GM19328 (cell line): ENCODE measurements around the gene NEK7.
"Not testable (repeated sequence)": the region's sequence is repeated elsewhere in the genome, so short reads cannot be mapped to it uniquely, and the experiment has no call there.

Source experiments
- ATAC-seq: cut with Tn5 transposase; IDR thresholded peaks from one replicate; pipeline ENCODE4 v1.9.1; 2021; ENCODE audit warnings: mild to moderate bottlenecking, moderate library complexity; ENCODE audit not compliant: unreplicated experiment

The NEK7 gene

GRCh38 chr1:198199105-198199504 is 42.3 kb downstream of the NEK7 start:
- no peak for ATAC-seq

- peak; percentile 61 for ATAC-seq
These were observed 45.4 kb downstream of the NEK7 start for GRCh38 chr1:198201956-198202784.

GRCh38 chr1:198203434-198203833 is 46.6 kb downstream of the NEK7 start:
- no peak for ATAC-seq

DNA sequence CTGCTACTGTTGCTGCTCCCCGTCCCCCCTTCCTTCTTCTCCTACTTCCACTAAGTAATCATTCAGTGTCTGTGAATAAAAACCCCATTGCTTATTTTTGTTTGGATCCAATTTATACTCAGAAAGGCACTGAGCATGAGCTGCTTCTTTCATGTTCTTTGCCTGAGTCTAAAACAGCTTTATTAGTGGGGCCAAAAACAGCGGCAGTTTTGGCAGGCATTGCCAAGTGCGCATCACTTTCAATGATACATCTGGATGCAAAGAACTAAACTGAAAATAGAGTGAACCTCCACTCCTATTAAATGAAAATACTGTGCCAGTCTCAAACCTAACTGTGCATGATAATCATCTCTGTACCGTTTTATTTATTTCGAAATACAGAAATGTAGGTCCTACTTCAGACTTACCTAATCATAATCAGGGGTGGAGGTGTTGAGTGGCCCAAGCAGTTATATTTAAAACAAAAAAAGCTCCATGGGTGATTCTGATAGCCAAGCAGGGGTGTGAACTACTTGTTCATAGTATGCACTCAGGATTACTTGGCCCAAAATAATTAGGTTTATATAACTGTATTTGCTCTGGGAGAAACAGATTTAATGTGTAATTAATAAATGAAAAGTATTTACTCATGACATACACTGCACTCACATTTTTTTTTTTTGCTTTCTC is 48.4 kb downstream of the NEK7 start:
- no peak for ATAC-seq

GRCh38 chr1:198206292-198206691 is 49.5 kb downstream of the NEK7 start:
- ATAC-seq = no peak

DNA sequence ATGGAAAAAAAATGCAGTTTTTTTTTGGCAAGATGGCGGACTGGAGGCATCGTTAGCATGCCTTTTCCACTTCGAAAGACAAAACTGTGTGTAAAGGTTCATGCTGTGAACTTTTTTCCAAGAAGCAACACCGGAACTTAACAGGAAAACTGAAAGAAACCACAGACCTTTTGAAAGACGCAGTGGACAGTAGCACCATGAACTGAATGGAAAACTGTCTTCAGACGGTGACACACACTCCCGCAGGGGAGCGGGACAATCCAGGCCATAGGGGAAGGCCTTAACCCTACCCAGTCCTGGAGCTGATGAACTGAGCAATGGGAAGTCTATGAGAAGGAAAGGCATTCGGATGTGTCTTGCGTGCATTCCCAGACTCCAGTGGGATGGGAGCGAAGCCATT is 54.9 kb downstream of the NEK7 start:
- ATAC-seq = no peak

DNA sequence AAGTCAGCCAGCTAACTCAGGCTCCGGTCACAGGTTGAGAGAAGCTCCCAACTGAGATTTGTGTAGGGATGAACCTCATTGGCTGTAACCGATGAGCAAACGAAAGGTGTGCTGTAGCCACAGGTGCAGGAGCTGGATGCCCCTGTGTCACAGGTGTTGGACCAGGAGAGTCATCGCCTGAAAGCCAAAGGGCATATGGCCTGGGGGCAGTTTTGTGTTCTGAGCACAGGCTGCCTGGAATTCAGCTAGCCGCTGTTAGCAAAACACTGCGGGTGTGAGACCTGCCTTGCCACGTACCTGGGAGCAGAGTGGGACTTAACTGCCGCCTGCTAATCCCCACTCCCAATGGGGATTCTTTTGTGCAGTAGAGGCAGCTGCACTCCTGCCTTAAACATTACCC is 55.3 kb downstream of the NEK7 start:
- no peak for ATAC-seq

GRCh38 chr1:198212675-198213074 is 55.9 kb downstream of the NEK7 start:
- no peak for ATAC-seq

DNA sequence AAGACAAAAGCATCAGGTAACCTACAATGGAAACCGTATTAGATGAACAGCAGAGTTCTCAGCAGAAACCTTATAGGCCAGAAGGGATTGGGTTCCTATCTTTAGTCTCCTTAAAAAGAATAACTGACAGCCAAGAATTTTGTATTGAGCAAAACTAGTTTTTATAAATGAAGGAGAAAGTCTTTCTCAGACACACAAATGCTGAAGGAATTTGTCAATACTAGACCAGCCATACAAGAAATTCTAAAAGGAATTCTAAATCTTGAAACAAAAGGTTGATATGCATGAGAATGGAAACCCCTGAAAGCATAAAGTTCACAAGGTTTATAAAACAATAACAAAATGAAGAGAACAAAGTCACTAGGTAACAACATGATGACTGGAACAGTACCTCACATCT is 58.1 kb downstream of the NEK7 start:
- ATAC-seq = no peak

GRCh38 chr1:198220428-198220827 is 63.6 kb downstream of the NEK7 start:
- no peak for ATAC-seq

- not testable (repeated sequence) for ATAC-seq
These were observed 70.2 kb downstream of the NEK7 start for GRCh38 chr1:198227010-198227409.

- not testable (repeated sequence) for ATAC-seq
These were observed 70.7 kb downstream of the NEK7 start for GRCh38 chr1:198227454-198227853.

DNA sequence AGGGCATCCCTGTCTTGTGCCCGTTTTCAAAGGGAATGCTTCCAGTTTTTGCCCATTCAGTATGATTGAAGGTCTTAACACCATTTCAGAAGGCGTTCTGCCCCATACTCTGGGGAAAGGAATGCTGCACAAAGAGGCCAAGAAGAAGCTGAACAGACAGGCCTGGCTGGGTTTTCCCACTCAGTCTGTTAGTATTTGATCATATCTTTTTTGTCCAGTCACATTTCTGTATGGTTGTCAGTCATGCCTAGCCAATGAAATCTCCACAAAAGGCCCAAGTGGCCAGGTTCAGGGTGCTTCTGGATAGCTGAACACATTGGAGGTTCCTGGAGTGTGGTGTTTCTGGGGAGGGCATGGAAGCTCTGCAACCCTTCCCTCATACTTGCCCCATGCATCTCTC is 72.1 kb downstream of the NEK7 start:
- no peak for ATAC-seq

DNA sequence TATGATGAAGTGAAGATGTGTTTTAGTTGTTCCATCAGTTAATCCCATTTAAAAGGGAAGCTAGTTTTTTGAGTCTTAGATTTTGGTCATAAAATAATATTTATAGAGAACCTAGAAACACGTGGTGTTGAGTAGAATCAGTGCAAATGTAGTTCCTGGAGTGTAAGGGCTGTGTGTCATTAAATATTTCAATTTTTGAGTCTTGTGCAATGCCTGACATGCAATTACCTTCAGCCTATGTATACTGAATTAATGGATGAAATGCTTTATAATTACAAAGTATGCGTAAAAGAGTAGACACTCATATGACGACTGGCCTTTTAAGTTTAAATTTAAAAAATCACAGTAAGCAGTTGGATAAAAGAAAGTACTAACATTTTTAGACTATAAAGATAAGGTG is 75.0 kb downstream of the NEK7 start:
- ATAC-seq = no peak

DNA sequence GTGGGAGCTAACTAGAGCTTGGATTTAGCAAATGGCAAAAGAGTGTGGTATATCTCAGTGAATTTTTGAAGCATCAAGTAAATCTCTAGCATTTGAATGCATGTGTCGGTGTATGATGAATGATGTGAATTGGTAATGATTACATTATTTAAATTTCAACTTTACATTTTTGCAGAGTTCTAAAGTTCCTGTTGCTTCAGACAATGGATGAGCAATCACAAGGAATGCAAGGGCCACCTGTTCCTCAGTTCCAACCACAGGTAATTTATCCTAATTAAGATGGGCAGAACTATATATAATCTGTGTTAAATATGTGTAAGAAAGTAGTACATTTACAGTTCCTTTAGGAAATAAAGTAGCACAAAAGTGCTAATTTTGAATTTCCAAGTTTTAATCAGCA is 75.6 kb downstream of the NEK7 start:
- no peak for ATAC-seq

DNA sequence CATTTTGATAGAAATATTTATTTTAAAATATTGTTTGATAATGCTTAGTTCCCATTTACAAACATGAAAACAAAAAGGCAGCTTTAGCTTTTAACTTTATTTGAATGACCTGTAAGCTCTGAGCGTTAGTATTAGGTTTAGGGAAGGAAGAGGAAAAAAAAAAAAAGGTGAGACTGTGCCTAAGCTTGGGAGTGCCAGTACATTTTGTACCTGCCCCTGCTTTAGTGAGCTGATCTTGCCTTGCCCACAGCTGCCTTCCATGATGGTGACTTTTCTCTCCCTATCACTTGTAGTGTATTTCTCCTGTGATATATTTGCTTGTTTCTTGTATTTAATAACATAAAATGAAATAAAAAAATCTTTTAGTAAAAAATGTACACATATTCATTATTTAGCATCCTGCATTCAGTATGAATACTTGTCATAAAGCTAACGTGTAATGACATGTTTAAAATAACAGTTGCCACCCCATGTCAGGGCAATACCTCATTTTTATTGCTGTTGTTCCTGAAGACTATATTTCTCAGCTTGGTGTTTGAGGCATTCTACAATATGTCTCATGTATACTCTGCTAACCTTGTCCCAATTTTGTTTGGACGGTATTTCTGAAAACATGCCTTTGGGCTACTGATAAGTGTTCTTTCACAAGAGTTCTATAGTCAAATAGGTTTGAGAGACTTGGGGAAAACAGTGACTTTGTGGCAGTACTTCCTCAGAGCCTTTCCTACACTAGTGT is 76.3 kb downstream of the NEK7 start:
- no peak for ATAC-seq

GRCh38 chr1:198234520-198235251 is 77.9 kb downstream of the NEK7 start:
- ATAC-seq = no peak

DNA sequence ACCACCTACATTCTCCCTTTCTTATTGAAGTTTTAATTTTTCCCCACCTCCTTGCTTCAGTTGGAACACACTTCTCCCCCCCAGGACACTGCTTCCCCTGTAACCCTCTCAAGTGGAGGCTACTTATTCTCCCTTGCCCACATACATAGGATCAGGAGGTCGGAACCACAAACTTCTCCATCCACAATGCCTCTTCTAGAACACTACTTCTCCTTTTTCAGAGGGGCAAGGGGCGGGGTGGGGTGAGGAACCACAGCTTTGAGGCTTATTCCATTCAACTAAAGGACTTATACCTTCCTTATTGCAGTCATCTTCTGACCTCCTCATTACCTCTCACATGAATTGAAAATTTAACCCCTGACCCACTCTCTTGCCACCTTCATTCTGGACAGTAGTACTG is 81.3 kb downstream of the NEK7 start:
- no peak for ATAC-seq

- ATAC-seq = no peak
These were observed 84.8 kb downstream of the NEK7 start for GRCh38 chr1:198241553-198241952.

DNA sequence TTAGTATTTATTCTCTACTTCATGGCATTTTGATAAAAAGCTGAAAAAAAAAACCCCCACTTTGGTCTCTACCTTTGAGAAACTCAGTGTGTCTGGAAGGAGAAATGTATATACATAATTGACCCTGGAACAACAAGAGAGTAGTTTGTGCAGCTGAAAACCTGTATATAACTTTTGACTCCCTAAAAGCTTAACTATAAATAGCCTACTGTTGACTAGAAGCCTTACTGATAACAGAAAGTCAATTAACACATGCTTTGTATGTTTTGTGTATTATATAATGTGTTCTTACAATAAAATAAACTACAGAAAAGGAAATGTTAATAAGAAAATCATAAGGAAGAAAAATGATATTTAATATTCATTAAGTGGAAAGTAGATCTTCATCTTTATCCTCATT is 88.0 kb downstream of the NEK7 start:
- no peak for ATAC-seq

DNA sequence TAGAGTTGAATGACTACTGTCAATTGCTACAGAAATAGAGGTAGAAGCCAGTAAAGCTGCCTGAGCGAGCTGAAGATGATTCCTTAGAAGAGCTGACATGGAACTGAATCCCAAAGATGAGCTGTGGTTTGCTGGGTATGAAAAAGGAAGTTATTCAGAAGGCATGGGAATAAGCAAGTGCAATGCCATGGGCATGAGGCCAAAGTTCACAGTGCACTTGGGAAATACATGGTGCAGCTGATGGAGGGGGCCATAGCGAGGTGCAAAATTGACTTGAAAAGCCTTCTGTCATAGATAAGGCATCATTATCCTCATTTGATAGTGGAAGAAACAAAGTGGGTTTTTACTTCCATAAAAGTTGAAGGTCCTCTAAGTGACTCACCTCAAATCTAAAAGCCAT is 88.6 kb downstream of the NEK7 start:
- ATAC-seq = no peak
